Neural progenitor cell (in vitro differentiated cells): ENCODE results near the gene NR1D1. TPM values are rescaled to one million over a fixed set of nuclear protein-coding genes. Genes with fewer than 3 reads are reported as not detected.

Experiments
- DNase-seq: peaks from one replicate; pipeline ENCODE4 v3.0.0-alpha.2; 2016; ENCODE audit warnings: low spot score
- H2AFZ ChIP-seq: fragments of 200-600 bp; sonication (generic); replicated peaks from 2 replicates; pipeline ENCODE4 v1.6.1; 2016; ENCODE audit warnings: antibody characterized with exemption
- H3F3A ChIP-seq: fragments of 200-600 bp; sonication (generic); 2 replicates; pipeline ENCODE4 v1.6.1; 2016; ENCODE audit warnings: antibody characterized with exemption, low read depth
- H3K27ac ChIP-seq: fragments of 200-600 bp; sonication (generic); 2 replicates; pipeline ENCODE4 v1.5.1; 2016; ENCODE audit warnings: mild to moderate bottlenecking
- H3K27me3 ChIP-seq: fragments of 200-600 bp; sonication (generic); 2 replicates; pipeline ENCODE4 v1.6.1; 2016; ENCODE audit warnings: mild to moderate bottlenecking, moderate library complexity
- H3K36me3 ChIP-seq: fragments of 200-600 bp; sonication (generic); 2 replicates; pipeline ENCODE4 v1.5.1; 2016
- H3K4me1 ChIP-seq: fragments of 200-600 bp; sonication (generic); 2 replicates; pipeline ENCODE4 v1.6.1; 2016; ENCODE audit warnings: mixed run types
- H3K4me2 ChIP-seq: fragments of 200-600 bp; sonication (generic); 2 replicates; pipeline ENCODE4 v1.6.1; 2016
- H3K4me3 ChIP-seq: fragments of 200-600 bp; sonication (generic); 2 replicates; pipeline ENCODE4 v1.5.1; 2016
- H3K79me2 ChIP-seq: fragments of 200-600 bp; sonication (generic); 2 replicates; pipeline ENCODE4 v1.6.1; 2016; ENCODE audit warnings: low read depth
- H3K9ac ChIP-seq: fragments of 200-600 bp; sonication (generic); 2 replicates; pipeline ENCODE4 v1.6.1; 2016
- H3K9me3 ChIP-seq: fragments of 200-600 bp; sonication (generic); 2 replicates; pipeline ENCODE4 v1.5.1; 2016; ENCODE audit warnings: low read depth
- H4K20me1 ChIP-seq: fragments of 200-600 bp; sonication (generic); 2 replicates; pipeline ENCODE4 v1.6.1; 2016; ENCODE audit warnings: low read depth
- H3K27ac Mint-ChIP-seq: 3 replicates; pipeline ENCODE4 v1.8.0; 2021; ENCODE audit warnings: mixed read lengths
- H3K27me3 Mint-ChIP-seq: 2 replicates; pipeline ENCODE4 v1.8.0; 2022; ENCODE audit warnings: low read depth, mild to moderate bottlenecking, inconsistent platforms, moderate library complexity, mixed read lengths; ENCODE audit not compliant: insufficient read depth
- H3K36me3 Mint-ChIP-seq: 3 replicates; pipeline ENCODE4 v1.8.0; 2021; ENCODE audit warnings: mixed read lengths
- H3K4me1 Mint-ChIP-seq: 3 replicates; pipeline ENCODE4 v1.8.0; 2021; ENCODE audit warnings: mixed read lengths
- H3K4me3 Mint-ChIP-seq: 3 replicates; pipeline ENCODE4 v1.8.0; 2021; ENCODE audit warnings: mild to moderate bottlenecking, moderate library complexity, mixed read lengths
- H3K9me3 Mint-ChIP-seq: 3 replicates; pipeline ENCODE4 v1.8.0; 2020; ENCODE audit warnings: mixed read lengths
- CTCF ChIP-seq: fragments of 200-600 bp; sonication (generic); IDR thresholded peaks from 2 replicates; pipeline ENCODE4 v1.5.1; 2017; ENCODE audit warnings: antibody characterized with exemption, mild to moderate bottlenecking
- EZH2 ChIP-seq: fragments of 200-600 bp; sonication (generic); IDR thresholded peaks from 2 replicates; pipeline ENCODE4 v1.6.1; 2017; ENCODE audit warnings: antibody characterized with exemption, mild to moderate bottlenecking, moderate library complexity
- EZH2phosphoT487 ChIP-seq: fragments of 200-600 bp; sonication (generic); IDR thresholded peaks from 2 replicates; pipeline ENCODE4 v1.6.1; 2017; ENCODE audit warnings: antibody characterized with exemption
- total RNA-seq: library from RNA; depleted of rRNA; stranded (reverse); fragments of >200 nt; gene quantifications from 2 replicates; pipeline ENCODE4 v1.2.3, GENCODE V29; 2015; ENCODE audit warnings: low replicate concordance

Gene NR1D1
- total RNA-seq, 1 donor from 2014 or later, result 0.24 TPM

DNA sequence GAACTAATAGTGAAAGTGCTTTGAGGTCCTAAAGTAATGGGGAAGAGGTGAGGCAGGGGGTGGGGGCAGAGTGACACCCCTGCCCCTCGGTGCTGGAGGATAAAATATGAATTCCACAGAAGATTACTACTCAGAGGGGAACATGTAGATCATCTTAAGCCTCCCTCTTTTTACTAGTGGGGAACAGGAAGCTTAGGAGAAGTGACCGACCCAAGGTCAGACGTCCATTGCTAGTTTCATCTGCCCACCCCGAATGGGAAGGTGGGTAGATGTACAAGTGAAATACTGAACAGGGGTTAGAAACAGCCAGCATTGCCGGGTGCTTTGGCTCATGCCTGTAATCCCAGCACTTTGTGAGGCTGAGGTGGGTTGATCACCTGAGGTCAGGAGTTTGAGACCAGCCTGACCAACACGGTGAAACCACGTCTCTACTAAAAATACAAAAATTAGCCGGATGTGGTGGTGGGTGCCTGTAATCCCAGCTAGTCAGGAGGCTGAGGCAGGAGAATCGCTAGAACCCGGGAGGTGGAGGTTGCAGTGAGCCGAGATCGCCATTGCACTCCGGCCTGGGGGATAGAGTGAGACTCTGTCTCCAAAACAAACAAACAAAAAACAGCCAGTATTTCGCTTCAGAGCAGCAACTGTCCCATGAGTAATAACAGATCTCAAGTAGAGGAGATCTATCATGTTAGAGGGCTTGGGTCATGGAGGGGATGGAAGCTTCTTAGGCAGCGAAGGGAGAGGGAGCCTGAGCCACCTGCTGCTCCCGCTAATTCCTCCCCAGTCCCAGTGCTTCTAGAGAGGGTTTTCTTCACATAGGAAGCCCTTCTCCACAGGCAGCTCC, 1.2 kb upstream of the NR1D1 start:
- Histone ChIP-seq H3K79me2 (no peaks in the 10 kb centered on the region), H2AFZ (no peak overlapping the region), H3K4me1 (peaks cover 21% of the 10 kb centered on the region), H3K9me3 (no peaks in the 10 kb centered on the region), H3F3A (peaks cover 21% of the 10 kb centered on the region), H3K4me2 (peak overlapping the region; percentile 67), H3K36me3 (no peaks in the 10 kb centered on the region), H3K27me3 (peaks cover 16% of the 10 kb centered on the region), H4K20me1 (no peaks in the 10 kb centered on the region), H3K9ac (no peak overlapping the region), H3K27ac (no peak overlapping the region), H3K4me3 (no peak overlapping the region)
- peak overlapping the region; percentile 90 for H3K4me3 Mint-ChIP-seq
- H3K36me3 Mint-ChIP-seq, result no peaks in the 10 kb centered on the region
- no peak for DNase-seq
- H3K27ac Mint-ChIP-seq, result peak overlapping the region; percentile 91
- no peaks in the 10 kb centered on the region for H3K9me3 Mint-ChIP-seq
- peaks cover 16% of the 10 kb centered on the region for H3K27me3 Mint-ChIP-seq
- TF ChIP-seq CTCF, result no peak
- TF ChIP-seq EZH2, result no peak
- TF ChIP-seq EZH2phosphoT487, result no peak
- peaks cover 64% of the 10 kb centered on the region for H3K4me1 Mint-ChIP-seq

DNA sequence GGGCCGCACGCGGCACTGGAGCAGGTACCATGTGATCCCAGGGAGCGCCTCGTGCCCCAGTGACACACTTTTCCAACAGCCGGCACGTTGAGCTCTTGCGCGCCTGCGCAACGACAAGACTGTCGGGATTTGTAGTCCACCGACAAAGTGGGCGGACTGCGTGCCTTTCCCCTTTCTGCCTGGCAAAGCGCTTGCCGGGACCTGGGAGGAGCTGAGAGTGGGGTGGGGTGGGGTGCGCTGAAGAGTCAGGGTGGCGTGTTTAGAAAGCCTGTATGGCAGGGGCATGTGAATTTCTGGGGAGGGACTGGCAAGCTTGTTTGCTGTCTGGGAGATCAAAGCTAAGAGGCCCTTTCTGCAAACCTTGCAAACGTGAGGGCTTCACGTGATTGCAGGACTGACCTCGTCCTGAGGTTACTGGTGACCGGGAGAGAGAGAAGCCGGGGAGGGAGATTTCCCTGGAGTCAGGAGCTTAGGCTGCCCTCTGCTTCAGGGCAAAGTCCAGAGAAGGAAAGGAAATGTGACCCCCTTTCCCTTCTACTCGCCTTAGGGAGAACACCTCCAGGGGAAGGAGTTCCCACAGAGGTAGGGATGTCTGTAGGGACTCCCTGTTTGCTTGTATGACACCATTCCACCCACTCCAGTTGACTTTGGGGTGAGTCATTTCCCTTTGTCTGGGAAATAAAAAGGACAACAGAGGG, 429 bp upstream of the NR1D1 start:
- Histone ChIP-seq H3K79me2 (no peaks in the 10 kb centered on the region), H3K27me3 (peaks cover 16% of the 10 kb centered on the region), H3K4me3 (peak overlapping the region; percentile 41), H2AFZ (no peak overlapping the region), H3K36me3 (no peaks in the 10 kb centered on the region), H4K20me1 (no peaks in the 10 kb centered on the region), H3F3A (peaks cover 21% of the 10 kb centered on the region), H3K9me3 (no peaks in the 10 kb centered on the region), H3K4me2 (peak overlapping the region; percentile 67), H3K9ac (no peak overlapping the region), H3K27ac (no peak overlapping the region), H3K4me1 (peaks cover 17% of the 10 kb centered on the region)
- H3K4me3 Mint-ChIP-seq, result peak overlapping the region; percentile 90
- H3K4me1 Mint-ChIP-seq, result peaks cover 57% of the 10 kb centered on the region
- H3K27me3 Mint-ChIP-seq, result peaks cover 12% of the 10 kb centered on the region
- peaks cover 4% of the 10 kb centered on the region for H3K36me3 Mint-ChIP-seq
- DNase-seq, result peak; percentile 99
- peak overlapping the region; percentile 91 for H3K27ac Mint-ChIP-seq
- H3K9me3 Mint-ChIP-seq, result no peaks in the 10 kb centered on the region
- TF ChIP-seq CTCF, result no peak
- no peak for TF ChIP-seq EZH2
- no peak for TF ChIP-seq EZH2phosphoT487

GRCh38 chr17:40099619-40100418, 570 bp downstream of the NR1D1 start:
- peaks cover 16% of the 10 kb centered on the region for H3K27me3 ChIP-seq
- Mint-ChIP-seq H3K27me3 (peaks cover 8% of the 10 kb centered on the region), H3K4me3 (peak overlapping the region; percentile 90), H3K4me1 (peaks cover 50% of the 10 kb centered on the region), H3K36me3 (peaks cover 4% of the 10 kb centered on the region), H3K27ac (no peak overlapping the region), H3K9me3 (no peaks in the 10 kb centered on the region)
- H3K79me2 ChIP-seq, result no peaks in the 10 kb centered on the region
- H3K4me1 ChIP-seq, result peaks cover 17% of the 10 kb centered on the region
- no peak overlapping the region for H3K9ac ChIP-seq
- peak overlapping the region; percentile 30 for H2AFZ ChIP-seq
- no peak for DNase-seq
- no peaks in the 10 kb centered on the region for H3K9me3 ChIP-seq
- H3F3A ChIP-seq, result peaks cover 21% of the 10 kb centered on the region
- peak overlapping the region; percentile 41 for H3K4me3 ChIP-seq
- TF ChIP-seq EZH2phosphoT487 (no peak), EZH2 (no peak), CTCF (no peak)
- H3K4me2 ChIP-seq, result peak overlapping the region; percentile 67
- H3K36me3 ChIP-seq, result no peaks in the 10 kb centered on the region
- no peaks in the 10 kb centered on the region for H4K20me1 ChIP-seq
- H3K27ac ChIP-seq, result no peak overlapping the region
